AML-193 (cell line): ENCODE results near the gene NBEA.
"Not testable (repeated sequence)": the region's sequence is repeated elsewhere in the genome, so short reads cannot be mapped to it uniquely, and the experiment has no call there.

Source experiments
- DNase-seq, 2 experiments: peaks; one replicate each; lab custom pipeline; 2025; lab: John Stamatoyannopoulos, UW

Gene NBEA

DNA sequence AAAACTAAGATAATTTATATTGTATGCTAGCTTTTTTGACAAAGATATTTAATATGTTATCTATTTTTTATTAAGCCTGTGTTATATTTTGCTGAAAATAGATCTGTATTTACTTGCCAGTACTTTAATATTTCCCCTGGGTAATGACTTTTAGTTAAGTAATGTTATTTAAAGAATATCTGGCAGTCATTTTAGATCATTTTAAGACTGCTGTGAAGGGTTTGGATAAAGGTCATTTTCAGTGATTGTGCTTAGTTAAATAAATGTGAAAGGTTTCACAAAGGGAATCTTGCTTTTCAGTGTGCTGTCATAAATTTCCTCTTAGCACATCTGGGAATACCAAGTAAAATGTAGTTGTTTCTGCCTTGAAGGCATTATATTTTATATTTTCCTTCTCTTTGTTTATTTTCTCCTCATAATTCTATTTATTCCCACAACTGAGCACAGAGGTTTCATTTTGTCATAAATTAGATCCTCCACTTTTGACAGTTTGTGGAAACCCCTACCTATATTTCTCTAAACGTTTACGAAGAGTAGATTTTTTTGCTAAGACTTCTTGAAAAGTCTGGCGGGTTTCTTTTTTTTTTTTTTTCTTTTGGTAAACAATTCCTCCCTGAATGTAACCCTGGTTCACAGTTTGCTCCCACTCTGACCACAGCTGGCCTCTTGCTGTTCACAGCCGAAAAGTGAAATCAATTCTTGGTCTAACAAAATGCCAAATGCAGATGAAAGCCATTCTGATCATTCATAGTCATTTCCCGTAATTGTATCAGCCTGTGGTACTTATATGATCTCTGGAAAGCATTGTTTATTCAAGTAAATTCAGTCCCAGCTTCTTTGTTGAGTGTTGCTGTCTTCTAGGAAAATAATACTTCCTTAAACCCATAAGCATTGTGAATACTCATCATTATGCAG, 446.6 kb downstream of the NBEA start:
- no peak for DNase-seq

DNA sequence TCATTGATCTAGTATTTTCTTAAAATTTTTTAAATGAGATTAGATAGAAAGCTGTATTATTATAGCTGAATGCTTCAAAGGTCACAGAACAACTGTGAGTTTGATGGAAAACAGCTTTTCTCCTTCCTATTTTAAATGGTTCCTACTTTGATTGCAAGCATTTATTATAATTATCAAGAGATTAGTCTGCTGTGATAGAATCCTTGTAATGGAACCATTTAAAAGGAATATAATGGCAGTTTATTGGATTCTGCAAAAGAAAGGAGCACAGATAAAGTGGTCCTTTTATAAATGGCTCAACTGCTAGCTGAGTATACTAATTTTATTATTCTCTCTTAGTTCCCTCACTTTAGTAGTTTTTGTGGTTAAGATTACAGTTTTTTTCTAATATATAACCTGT, 447.5 kb downstream of the NBEA start:
- DNase-seq = no peak

DNA sequence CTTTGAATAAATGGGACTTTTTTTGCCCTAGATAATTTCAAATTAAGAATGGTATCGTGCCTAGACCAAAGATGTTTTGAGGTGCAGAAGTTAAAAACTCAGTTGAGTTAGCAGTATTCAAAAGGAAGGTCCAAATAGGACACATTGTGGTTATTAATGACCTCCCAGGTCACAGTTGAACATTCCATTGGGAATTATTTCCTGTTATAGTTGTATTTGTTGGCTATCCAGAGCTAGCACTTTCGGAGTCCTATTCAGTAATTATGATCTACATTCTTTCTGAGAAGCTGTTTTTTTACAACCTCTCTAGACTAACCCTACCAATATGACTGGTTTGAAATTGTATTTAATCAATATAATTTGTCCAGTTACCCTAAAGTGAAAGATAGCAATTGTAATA, 450.7 kb downstream of the NBEA start:
- no peak for DNase-seq

DNA sequence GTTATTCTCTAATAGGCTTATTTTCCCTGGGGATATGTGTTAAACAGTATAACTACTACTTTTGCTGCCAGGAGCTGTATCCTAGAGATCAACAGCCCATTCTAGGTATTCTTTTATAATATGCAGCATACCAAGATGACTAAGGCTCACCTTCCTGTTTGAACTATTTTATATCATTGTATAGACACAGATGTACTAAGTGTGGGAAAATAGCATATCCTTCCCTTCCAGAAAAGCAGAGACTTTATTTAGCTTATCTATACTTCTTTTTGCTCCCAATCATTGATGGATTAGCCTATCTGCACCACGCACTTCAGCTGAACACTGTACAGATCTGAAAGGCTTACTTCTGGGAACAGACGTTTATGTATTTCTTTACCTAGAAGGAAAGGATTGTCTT, 451.8 kb downstream of the NBEA start:
- DNase-seq = no peak

DNA sequence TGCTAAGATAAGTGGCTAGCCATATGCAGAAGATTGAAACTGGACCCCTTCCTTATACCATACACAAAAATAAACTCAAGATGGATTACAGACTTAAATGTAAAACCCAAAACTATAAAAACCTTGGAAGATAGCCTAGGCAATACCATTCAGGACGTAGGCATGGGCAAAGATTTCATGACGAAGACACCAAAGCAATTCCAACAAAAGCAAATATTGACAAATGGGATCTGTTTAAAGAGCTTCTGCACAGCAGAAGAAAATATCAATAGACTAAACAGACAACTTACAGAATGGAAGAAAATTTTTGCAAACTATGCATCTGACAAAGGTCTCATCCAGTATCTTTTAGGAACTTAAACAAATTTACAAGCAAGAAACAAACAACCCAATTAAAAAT, 466.2 kb downstream of the NBEA start:
- not testable (repeated sequence) for DNase-seq

DNA sequence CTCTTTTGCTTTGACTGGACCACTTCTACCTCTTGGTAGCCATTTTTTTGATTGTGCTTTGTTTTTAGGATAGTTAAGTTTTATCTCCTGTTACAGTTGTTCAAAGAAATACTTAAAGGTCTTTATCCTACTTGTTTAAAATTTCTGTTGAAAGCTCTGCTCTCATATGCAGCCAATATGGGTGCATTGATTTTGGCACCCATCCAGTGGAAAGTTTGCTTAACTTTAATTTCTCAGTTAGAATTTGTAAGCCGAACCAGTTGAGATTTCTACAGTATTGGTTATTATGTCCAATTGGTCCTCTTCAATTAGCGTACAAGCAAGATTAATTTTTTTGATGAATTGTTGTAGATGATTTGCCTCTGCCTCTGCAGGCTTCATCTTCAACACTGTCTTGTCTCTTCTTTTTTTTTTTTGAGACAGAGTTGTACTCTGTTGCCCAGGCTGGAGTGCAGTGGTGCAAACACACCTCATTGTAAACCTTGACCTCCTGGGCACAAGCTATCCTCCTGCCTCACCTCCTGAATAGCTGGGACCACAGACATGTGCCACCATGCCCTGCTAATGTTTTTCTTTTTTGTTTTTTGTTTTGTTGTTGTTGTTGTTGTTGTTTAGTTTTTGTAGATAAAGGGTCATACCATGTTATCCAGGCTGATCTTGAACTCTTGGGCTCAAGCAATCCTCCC, 469.1 kb downstream of the NBEA start:
- DNase-seq = no peak

DNA sequence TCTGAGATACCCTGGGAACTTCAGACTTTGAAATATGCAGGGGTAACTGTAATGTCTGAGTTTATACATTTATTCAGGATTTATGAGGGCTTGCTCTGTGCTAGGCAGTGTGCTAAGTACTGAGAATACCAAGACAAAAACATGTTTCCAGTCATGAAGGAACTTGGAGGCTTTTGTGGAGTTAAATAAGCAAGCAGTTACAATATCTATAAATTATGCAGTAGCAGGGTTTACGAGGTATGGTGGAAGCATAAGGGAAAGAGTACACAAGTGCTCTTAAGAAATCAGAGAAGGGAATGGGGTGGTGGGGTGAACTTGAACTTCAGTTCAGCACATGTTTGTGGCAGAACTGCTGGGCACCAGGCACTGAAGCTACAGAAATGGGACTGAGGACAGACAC, 506.4 kb downstream of the NBEA start:
- no peak for DNase-seq

DNA sequence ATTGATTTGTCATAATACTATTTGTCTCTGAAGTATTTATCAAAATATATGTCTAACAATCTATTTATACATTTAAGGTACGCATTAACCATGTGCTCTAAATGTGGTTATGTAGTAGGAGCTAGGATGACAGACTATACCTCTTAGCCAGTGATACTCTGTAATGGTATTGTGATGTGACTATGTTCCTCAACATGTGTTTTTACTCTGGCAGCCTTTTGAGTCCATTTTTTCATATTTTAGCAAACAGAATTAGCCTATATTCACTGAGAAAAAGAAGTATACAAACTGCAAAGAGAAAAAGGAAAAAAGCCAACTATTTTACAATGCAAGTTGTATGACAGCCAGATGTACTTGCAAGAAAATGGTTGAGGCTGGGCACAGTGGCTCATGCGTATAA, 507.8 kb downstream of the NBEA start:
- DNase-seq = no peak

DNA sequence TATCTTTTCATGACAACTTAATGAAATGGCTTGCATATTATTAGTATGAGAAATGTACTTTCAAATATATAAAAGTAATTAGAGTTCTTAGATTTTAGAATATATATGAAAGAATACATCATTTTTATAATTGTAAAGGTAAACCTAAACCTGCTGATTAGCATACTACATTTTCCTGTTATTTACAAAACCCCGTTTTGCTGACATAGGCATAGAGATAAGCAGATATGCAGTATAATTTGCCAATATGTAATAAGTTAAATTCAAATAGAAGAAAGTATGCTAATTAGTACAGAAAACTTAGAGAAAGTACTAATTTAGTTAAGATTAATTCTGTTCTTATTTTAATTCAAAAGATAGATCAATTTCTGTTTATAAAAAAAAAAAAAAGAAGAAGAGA, 513.0 kb downstream of the NBEA start:
- DNase-seq = no peak

DNA sequence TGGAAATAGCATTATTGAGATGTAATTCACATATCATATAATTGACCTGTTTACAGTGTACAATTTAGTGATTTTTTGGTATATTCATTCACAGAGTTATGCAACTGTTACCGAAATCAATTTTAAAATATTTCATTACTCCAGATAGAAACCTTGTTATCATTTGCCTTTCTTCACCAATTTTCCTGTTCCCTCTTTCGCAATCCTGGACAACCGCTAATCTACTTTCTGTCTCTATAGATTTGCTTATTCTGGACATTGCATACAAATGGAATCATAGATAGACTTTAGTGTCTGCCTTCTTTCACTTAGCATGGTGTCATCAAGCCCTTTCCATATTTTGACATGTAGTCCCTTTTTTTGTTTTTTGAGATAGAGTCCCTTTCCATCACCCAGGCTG, 515.2 kb downstream of the NBEA start:
- no peak for DNase-seq

DNA sequence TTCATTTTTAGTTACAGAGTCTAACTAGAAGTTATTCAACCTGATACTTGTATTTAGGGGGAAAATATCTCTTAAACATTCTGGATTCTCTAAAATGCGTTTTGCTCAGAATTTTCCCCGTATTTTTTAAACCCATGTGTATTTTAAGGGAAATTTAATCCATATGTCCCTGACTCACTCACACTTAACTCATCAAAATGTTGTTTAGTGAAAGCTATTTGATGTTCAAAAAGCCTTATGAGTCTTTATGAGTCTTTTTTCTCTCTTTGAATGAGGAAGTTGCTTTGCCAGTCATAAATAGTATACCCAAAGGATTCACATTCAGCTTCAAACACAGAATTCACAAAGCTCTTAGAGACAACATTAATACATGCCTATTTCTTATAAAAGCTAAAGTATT, 518.0 kb downstream of the NBEA start:
- DNase-seq = no peak

DNA sequence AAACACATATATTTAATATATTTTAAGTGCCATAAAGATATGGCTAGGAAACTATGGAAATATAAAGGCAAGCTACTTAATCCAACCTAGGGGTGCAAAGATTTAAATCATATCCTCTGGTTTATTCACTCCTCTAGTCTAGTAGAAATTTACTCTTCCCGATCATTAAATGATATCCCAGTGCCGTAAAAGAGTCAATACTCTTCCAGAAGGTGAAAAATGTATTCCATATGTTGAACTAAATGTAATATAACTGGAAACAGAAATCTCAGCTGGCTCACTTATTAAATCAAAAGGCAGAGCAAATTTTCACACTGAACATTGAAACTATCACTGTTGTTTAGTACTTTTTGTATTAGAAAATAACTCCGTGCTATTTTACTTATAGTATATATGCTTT, 523.3 kb downstream of the NBEA start:
- no peak for DNase-seq

DNA sequence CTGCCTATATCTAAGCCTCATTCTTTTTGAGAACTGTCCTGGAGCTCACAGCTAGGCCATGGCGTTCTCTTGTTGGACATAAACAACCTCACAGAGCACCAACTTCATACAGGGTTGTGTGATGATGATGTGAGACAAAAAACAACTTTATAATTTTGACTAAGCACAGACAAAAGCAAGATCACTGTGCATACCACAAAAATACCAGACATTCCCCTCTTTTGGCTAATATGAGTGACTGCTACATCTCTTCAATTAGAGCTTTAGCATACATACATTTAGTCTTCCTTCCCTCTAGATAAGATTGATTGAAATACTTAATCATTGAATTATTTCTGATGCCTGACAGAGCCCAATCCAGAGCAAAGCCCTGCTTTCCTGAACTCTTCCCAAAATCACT, 526.1 kb downstream of the NBEA start:
- DNase-seq = no peak

DNA sequence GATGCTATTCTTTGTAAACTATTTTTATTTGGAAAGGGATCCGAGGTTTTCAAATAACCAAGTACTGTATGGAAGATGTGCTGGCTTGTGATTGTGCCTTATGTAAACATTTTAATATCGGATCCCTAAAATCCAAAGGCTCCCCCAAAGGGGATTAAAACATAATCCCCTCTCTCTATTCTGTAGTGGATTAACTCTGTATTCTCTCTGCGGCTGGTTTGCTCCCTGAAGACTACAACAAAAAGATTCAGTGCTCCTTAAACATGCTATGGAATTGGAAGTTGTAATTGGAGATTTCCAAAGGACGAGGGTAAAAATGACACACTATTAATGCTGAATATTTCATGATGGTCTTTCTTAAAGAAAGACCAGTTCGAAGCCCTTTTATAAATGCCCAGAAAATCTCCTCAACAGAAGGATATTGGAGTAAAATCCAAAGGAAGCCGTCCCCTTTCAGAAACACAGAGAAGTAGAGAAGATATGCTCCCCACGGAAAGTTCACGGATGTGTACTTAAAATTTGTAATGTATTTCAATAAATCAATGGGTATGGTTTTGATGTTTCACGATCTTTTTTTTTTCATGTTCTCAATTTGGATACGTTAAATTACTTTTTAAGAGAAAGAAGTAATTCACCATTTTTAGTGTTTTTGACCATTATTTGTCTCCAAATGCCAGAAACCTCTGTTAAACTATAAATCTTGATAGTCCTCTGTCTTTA, 527.9 kb downstream of the NBEA start:
- no peak for DNase-seq

DNA sequence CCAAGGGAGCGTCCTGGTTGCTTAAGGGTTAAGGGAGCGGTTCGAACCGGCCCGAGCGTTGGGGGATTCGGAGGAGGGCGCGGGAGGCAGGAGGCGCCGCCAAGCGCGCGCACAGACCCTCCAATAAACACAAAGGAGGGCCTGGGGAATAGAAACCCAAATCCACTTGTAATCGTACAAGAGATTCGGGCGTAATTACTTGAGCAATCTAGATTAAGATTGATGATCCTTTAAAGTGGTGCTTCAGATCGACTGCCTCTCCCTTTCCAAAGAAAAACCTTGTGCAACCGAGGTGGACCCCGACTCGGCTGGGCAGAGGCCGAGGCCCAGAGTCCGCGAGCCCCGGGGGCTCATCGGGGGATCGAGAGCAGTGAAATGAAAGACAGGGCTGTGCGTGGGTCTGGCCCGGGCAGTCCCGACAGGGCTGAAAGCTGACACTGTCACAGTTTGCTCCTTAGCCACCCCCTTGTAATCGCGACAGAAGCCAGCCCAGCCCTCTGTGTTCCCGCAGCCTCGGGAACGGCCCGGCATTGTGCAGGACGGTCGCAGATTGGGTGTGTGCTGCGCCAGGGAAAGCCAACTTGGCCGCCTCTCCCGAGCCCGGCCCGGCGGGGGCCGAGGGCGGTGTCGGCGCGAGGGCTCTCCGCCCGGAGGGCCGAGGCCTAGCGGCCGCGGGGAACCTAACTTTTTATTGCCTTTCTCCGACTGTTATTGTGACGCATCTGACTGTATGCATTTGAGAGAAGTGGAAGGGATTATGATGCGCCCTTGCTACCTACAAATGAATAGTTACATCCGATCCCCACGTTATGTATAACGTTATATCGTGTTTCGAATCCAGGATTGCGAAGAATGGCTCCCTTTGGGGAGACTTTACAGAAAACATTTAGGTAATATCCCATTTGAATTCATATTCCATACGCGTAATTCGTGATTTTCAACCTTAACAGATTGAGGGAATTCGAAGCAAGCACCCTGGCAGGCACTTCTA, 528.9 kb downstream of the NBEA start:
- DNase-seq = no peak

DNA sequence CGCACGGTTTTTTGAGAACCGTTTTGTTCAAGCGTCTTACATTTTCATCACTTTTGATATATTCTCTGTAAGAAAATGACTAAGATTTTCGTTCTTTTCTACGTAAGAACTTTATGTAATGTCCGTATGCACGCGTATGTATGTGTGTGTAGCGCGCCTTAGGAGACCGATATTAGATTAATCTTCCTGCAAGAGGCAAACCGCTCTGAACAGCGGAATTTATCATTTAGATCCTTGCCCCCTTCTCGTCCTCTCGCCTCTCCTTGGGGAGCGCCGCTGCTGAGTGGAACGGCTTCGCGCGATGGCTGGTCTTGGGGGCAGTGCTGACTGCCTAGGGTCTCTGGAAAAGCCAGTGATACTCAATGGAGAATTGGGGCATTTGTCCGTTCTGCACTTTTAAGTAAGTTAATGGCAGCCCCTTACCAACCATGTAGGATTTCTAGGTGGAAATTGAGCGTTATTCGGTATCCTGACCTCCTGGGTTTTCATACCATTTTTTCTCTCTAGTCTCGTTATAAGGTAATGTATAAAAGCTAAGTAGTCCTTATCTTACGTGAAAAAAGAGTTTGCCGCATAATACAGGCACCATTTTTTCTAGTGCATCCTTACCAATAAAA, 529.7 kb downstream of the NBEA start:
- no peak for DNase-seq

DNA sequence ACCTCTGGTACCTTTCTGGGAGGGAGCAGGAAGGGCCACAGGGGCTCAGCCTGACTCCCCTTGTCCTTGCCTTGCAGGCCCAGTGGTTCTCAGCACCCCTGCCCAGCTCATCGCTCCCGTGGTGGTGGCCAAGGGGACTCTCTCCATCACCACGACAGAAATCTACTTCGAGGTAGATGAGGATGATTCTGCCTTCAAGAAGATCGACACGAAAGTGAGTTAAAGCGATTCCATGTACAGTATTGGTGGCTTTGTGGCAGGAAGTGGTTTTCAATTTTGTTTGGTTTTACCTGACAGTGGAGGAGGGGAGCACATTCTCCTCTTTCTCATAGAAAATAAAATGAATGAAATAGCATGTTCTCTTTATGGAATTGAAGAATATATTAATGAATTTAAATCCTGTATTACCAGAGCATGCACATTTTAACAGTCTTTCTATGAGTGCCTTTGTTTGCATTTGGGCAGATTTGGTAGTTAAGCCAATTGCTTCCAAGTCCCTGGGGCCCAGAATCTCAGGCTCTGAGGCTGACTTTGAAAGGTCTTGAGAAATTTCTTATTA, 530.3 kb downstream of the NBEA start:
- DNase-seq = no peak

DNA sequence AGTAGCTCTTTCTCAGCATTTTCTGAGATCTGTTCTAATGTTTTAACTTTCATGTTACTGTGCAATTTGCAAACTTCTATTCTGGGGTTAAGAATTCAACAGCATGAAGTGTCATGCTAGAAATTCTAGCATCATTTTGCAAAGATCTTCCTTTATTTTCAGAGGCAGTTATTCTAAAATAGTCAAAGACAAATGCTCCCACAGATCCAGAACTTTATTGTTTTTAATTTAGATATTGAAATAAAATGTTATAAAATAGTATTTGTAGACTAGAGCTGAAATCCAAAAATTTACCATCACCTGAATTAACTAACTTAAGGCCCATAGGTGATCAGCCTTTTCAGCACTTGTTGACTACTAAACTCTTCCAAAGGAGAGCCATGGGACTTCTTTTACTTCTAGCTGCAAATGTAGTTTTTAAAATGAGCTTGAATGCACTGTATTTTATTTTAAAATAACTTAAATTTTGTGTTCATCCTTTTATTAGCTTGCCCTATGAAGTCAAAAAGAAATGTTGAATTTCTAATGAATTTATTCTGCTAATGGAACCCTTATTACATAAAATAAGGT, 531.2 kb downstream of the NBEA start:
- DNase-seq = no peak

DNA sequence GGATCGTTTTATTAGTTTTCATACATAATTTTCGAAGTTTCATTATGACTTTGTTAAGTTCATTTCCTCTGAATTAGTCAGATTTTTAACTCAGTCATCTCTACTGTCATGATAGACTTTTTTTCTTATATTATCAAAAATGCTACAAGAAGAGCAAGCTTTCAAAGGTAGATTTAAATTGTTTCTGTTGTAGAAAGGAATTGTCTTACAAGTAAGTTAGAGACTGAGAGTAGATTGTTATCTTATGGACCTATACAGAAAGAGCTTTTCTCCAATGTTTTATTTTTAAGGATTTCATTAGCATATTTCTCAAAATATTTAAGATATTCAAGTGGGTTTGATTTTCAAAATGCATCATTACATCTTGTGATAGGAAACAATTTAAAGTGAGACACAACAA, 531.7 kb downstream of the NBEA start:
- no peak for DNase-seq

DNA sequence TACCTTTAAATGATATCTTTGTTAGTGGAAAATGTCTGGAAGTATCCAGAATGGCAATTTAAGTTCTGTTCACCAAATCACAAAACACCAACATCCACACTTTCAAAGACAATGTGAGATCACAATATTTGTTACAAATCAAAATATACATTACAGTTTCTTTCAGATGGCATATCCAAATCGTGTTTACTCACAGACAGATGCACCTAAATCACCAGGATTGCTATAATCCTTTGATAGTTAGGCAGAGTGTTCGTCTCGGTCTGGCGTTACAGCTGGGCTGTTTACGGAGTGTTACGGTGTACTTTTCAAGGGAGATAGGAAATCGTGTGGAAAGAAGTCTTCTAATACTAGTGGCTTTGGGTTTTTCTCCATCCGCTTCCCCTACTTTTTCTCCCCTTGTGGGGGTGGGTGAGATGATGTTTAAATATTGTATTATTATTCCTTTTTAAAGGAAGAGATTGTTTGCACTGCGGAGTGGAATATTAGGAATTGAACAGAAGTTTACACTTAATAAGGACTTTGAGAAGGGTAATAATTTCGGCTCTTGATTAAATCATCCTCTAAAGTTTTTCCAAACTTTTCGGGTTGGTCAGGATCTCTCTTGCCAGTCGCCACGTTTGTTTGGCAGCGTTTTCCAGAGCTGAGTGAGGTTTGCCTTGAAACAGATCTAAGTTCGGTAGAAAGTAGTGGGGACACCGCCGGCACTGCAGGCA, 532.6 kb downstream of the NBEA start:
- DNase-seq = no peak
